Measurements from ENCODE around the gene HMCES.

GRCh38 chr3:129295286-129295685 lies 16.6 kb downstream of the HMCES start:
- TF ChIP-seq CTCF (IDR thresholded peaks at IDR 0.05) (no peak), POLR2AphosphoS5 (IDR thresholded peaks at IDR 0.05) (no peak), POLR2A (IDR thresholded peaks at IDR 0.05) (no peak), EP300 (IDR thresholded peaks at IDR 0.05) (no peak)

Measured in gastroesophageal sphincter (tissue), 3 donors.